Upper lobe of right lung (tissue), 1 donor: ENCODE measurements around the gene RAP1GAP2. TPM values are rescaled to one million over a fixed set of nuclear protein-coding genes. Genes with fewer than 3 reads are reported as not detected.

Experiments
- ATAC-seq: fragments of 200-7000 bp; cut with Tn5 transposase; one replicate; pipeline ENCODE4 v1.9.1; 2020; ENCODE audit warnings: mild to moderate bottlenecking, moderate library complexity
- DNase-seq: peaks from one replicate; pipeline ENCODE4 v3.0.0-alpha.2; 2020
- H3K27ac ChIP-seq: fragments of 200-600 bp; one replicate; pipeline ENCODE4 v1.8.0; 2022
- H3K27me3 ChIP-seq: fragments of 200-600 bp; one replicate; pipeline ENCODE4 v1.8.0; 2022; ENCODE audit warnings: mild to moderate bottlenecking
- H3K36me3 ChIP-seq: fragments of 200-600 bp; one replicate; pipeline ENCODE4 v1.8.0; 2022
- H3K4me1 ChIP-seq: fragments of 200-600 bp; one replicate; pipeline ENCODE4 v1.8.0; 2022
- H3K4me3 ChIP-seq: fragments of 200-600 bp; one replicate; pipeline ENCODE4 v1.8.0; 2022; ENCODE audit warnings: mild to moderate bottlenecking
- H3K9me3 ChIP-seq: fragments of 200-600 bp; one replicate; pipeline ENCODE4 v1.8.0; 2022
- CTCF ChIP-seq: fragments of 200-600 bp; IDR thresholded peaks from one replicate; pipeline ENCODE4 v1.8.0; 2022; ENCODE audit warnings: antibody characterized with exemption
- intact Hi-C: fragments of 100-400 bp; cut with DNase I; formaldehyde crosslinking; loops from one replicate; pipeline ENCODE4 v1.11.0; 2022
- total RNA-seq: library from RNA; stranded (reverse); fragmentation: NEBNext Ultra II Directional; extraction: Animal tissue kit (Norgen Biotek cat#: 25700); gene quantifications from one replicate; pipeline ENCODE4 v1.2.1, GENCODE V29; 2021
- donor health status: DM: no; HTN: yes; CAD: no; lungs with severe emphysema.

Gene RAP1GAP2
- total RNA-seq, 1 donor from 2014 or later: 16.1 TPM

GRCh38 chr17:3022197-3022596 is 226.0 kb downstream of the RAP1GAP2 start:
- TF ChIP-seq CTCF: no peak
- DNase-seq (no peak), ATAC-seq (no peak)
- intact Hi-C loops: no loop called here
- H3K4me3 ChIP-seq: no peak overlapping the region
- no peaks in the 10 kb centered on the region for H3K27me3 ChIP-seq
- H3K36me3 ChIP-seq: no peaks in the 10 kb centered on the region
- no peak overlapping the region for H3K27ac ChIP-seq
- no peaks in the 10 kb centered on the region for H3K9me3 ChIP-seq
- H3K4me1 ChIP-seq: no peaks in the 10 kb centered on the region

- TF ChIP-seq CTCF: no peak
- H3K27me3 ChIP-seq: no peaks in the 10 kb centered on the region
- intact Hi-C loops: no loop called here
These were observed 228.1 kb downstream of the RAP1GAP2 start for GRCh38 chr17:3024346-3024745.

GRCh38 chr17:3025421-3026124 is 229.3 kb downstream of the RAP1GAP2 start:
- Histone ChIP-seq H3K36me3 (no peaks in the 10 kb centered on the region), H3K9me3 (no peaks in the 10 kb centered on the region), H3K4me3 (no peak overlapping the region), H3K27me3 (no peaks in the 10 kb centered on the region), H3K27ac (no peak overlapping the region), H3K4me1 (no peaks in the 10 kb centered on the region)
- intact Hi-C loops: no loop called here
- DNase-seq (peak; percentile 40), ATAC-seq (peak; percentile 13)
- no peak for TF ChIP-seq CTCF

More at GRCh38 chr17:3024346-3024745, 228.1 kb downstream of the RAP1GAP2 start:
- no peak for DNase-seq
- Histone ChIP-seq H3K9me3 (no peaks in the 10 kb centered on the region), H3K36me3 (no peaks in the 10 kb centered on the region), H3K4me1 (no peaks in the 10 kb centered on the region), H3K27ac (no peak overlapping the region), H3K4me3 (no peak overlapping the region)
- ATAC-seq: no peak

GRCh38 chr17:3026125-3026855 is 230.1 kb downstream of the RAP1GAP2 start:
- no peaks in the 10 kb centered on the region for H3K9me3 ChIP-seq
- H3K36me3 ChIP-seq: no peaks in the 10 kb centered on the region
- H3K4me3 ChIP-seq: no peak overlapping the region
- TF ChIP-seq CTCF: no peak
- DNase-seq (peak; percentile 56), ATAC-seq (peak; percentile 7)
- no peak overlapping the region for H3K27ac ChIP-seq
- no peaks in the 10 kb centered on the region for H3K27me3 ChIP-seq
- intact Hi-C loops: no loop called here
- H3K4me1 ChIP-seq: no peaks in the 10 kb centered on the region

GRCh38 chr17:3026856-3027751 is 230.9 kb downstream of the RAP1GAP2 start:
- peak; percentile 7 for ATAC-seq
- no peak for TF ChIP-seq CTCF
- Histone ChIP-seq H3K27me3 (no peaks in the 10 kb centered on the region), H3K4me3 (no peak overlapping the region), H3K4me1 (no peaks in the 10 kb centered on the region), H3K27ac (no peak overlapping the region), H3K9me3 (no peaks in the 10 kb centered on the region), H3K36me3 (no peaks in the 10 kb centered on the region)
- DNase-seq: peak; percentile 53
- intact Hi-C loops: no loop called here
